MCF 10A (cell line): ENCODE results near the gene SRA1. TPM values are rescaled to one million over a fixed set of nuclear protein-coding genes. Genes with fewer than 3 reads are reported as not detected.
A peak's percentile ranks its signal among the peaks of the same experiment; 100 is the strongest.

Source experiments
- BruUV-seq: library from RNA; stranded (reverse); fragments of 400-500 nt; replicated peaks from 2 replicates; lab custom pipeline; 2021; lab: Mats Ljungman, UMichigan
- CTCF ChIA-PET: fragments of 300-600 bp; sonication (Branson Sonifier 250); formaldehyde crosslinking; extraction: SDS; loops from one replicate; lab custom pipeline; 2021; ENCODE audit warnings: antibody characterized with exemption, inconsistent platforms; lab: Yijun Ruan, JAX
- POLR2A ChIA-PET: fragments of 300-600, 350-650 bp; sonication (Branson Sonifier 250); formaldehyde crosslinking; extraction: SDS; loops from one replicate; lab custom pipeline; 2020; ENCODE audit warnings: antibody characterized with exemption, inconsistent platforms; lab: Yijun Ruan, JAX
- DNase-seq: peaks from one replicate; pipeline ENCODE4 v3.0.0-alpha.2; 2018; ENCODE audit not compliant: unreplicated experiment
- H3K27ac Mint-ChIP-seq: one replicate; pipeline ENCODE4 v1.8.0; 2022; ENCODE audit warnings: mild to moderate bottlenecking, low read depth, mixed read lengths; ENCODE audit not compliant: unreplicated experiment
- H3K27me3 Mint-ChIP-seq: one replicate; pipeline ENCODE4 v1.8.0; 2022; ENCODE audit warnings: mixed read lengths; ENCODE audit not compliant: insufficient read depth, unreplicated experiment
- H3K36me3 Mint-ChIP-seq: one replicate; pipeline ENCODE4 v1.8.0; 2022; ENCODE audit warnings: mild to moderate bottlenecking, moderate library complexity, mixed read lengths; ENCODE audit not compliant: insufficient read depth, unreplicated experiment
- H3K4me1 Mint-ChIP-seq: one replicate; pipeline ENCODE4 v1.8.0; 2022; ENCODE audit warnings: mixed read lengths; ENCODE audit not compliant: insufficient read depth, unreplicated experiment
- H3K4me3 Mint-ChIP-seq: one replicate; pipeline ENCODE4 v1.8.0; 2022; ENCODE audit warnings: mild to moderate bottlenecking, moderate library complexity, mixed read lengths; ENCODE audit not compliant: unreplicated experiment
- H3K9me3 Mint-ChIP-seq: one replicate; pipeline ENCODE4 v1.8.0; 2022; ENCODE audit warnings: mixed read lengths; ENCODE audit not compliant: unreplicated experiment
- CTCF ChIP-seq: fragments of 200-600 bp; IDR thresholded peaks from one replicate; pipeline ENCODE4 v1.8.0; 2022; ENCODE audit warnings: antibody characterized with exemption, mild to moderate bottlenecking; ENCODE audit not compliant: unreplicated experiment
- intact Hi-C: fragments of 100-400 bp; cut with micrococcal nuclease; formaldehyde crosslinking; loops from 2 replicates; pipeline ENCODE4 v1.14.1; 2022
- total RNA-seq: library from RNA; stranded (reverse); gene quantifications from 2 replicates; pipeline ENCODE4 v1.2.3, GENCODE V29; 2022

The SRA1 gene
- total RNA-seq, 1 experiment from 2014 or later: 107 TPM

- Mint-ChIP-seq H3K9me3 (no peaks in the 10 kb centered on the region), H3K27ac (no peak overlapping the region), H3K27me3 (no peaks in the 10 kb centered on the region), H3K4me3 (no peak overlapping the region), H3K4me1 (peaks cover 20% of the 10 kb centered on the region), H3K36me3 (peaks cover 24% of the 10 kb centered on the region)
- CTCF ChIA-PET: interaction anchor here (0.8 to 1.6 kb wide), 2 partner anchors 9 to 202 kb away, joined by 3 to 4 read pairs; no protein-coding TSS in a partner anchor
- POLR2A ChIA-PET: interaction anchor here (0.6 to 10.4 kb wide), 7 partner anchors 11 to 453 kb away, joined by 3 to 169 read pairs (median 5); partner anchors contain the start of genes CD14, IK, NDUFA2 and SRA1
- BruUV-seq: TSS peak; percentile 3
- DNase-seq: no peak
- intact Hi-C loops: no loop called here
- no peak for TF ChIP-seq CTCF
Observed at GRCh38 chr5:140568443-140569063, 11.3 kb upstream of the SRA1 start.

GRCh38 chr5:140567871-140568270 lies 10.6 kb upstream of the SRA1 start:
- intact Hi-C loops: no loop called here
- ChIA-PET CTCF (interaction anchor here (1.6 to 2.9 kb wide), 2 partner anchors 10 to 20 kb away, joined by 3 to 14 read pairs; partner anchors contain the start of gene EIF4EBP3), POLR2A (interaction anchor here (0.7 to 10.4 kb wide), 3 partner anchors 67 to 453 kb away, joined by 3 to 169 read pairs (median 143); partner anchors contain the start of genes CD14, IK, NDUFA2 and TMCO6)
- no peaks in the 10 kb centered on the region for H3K27me3 Mint-ChIP-seq
- BruUV-seq: no TSS peak
- no peak overlapping the region for H3K27ac Mint-ChIP-seq
- no peaks in the 10 kb centered on the region for H3K9me3 Mint-ChIP-seq
- TF ChIP-seq CTCF: no peak
- H3K36me3 Mint-ChIP-seq: peaks cover 24% of the 10 kb centered on the region
- no peak overlapping the region for H3K4me3 Mint-ChIP-seq
- H3K4me1 Mint-ChIP-seq: peaks cover 22% of the 10 kb centered on the region
- DNase-seq: no peak

GRCh38 chr5:140567136-140567818 lies 10.0 kb upstream of the SRA1 start:
- Mint-ChIP-seq H3K4me1 (peaks cover 22% of the 10 kb centered on the region), H3K27me3 (no peaks in the 10 kb centered on the region), H3K9me3 (no peaks in the 10 kb centered on the region), H3K36me3 (peaks cover 24% of the 10 kb centered on the region), H3K27ac (no peak overlapping the region), H3K4me3 (no peak overlapping the region)
- TF ChIP-seq CTCF: no peak
- POLR2A ChIA-PET: interaction anchor here (1.1 to 10.4 kb wide), 6 partner anchors 10 to 78 kb away, joined by 3 to 169 read pairs (median 20); partner anchors contain the start of genes CD14, IK, NDUFA2 and SRA1
- BruUV-seq: no TSS peak
- DNase-seq: no peak
- intact Hi-C loops: no loop called here
- CTCF ChIA-PET: interaction anchor here (0.8 to 3.5 kb wide), 6 partner anchors 11 to 124 kb away, joined by 3 to 20 read pairs (median 3); partner anchors contain the start of genes EIF4EBP3, HARS1 and HARS2

- ChIA-PET CTCF (interaction anchor here (0.8 to 3.5 kb wide), 10 partner anchors 9 to 215 kb away, joined by 3 to 20 read pairs (median 4); partner anchors contain the start of genes EIF4EBP3, HARS1, HARS2 and SRA1), POLR2A (interaction anchor here (0.6 to 12.0 kb wide), 10 partner anchors 9 to 144 kb away, joined by 3 to 188 read pairs (median 20); partner anchors contain the start of genes CD14, EIF4EBP3, HARS1 and HARS2)
- Mint-ChIP-seq H3K27ac (no peak overlapping the region), H3K4me3 (no peak overlapping the region), H3K27me3 (no peaks in the 10 kb centered on the region), H3K36me3 (peaks cover 24% of the 10 kb centered on the region), H3K9me3 (no peaks in the 10 kb centered on the region), H3K4me1 (peaks cover 22% of the 10 kb centered on the region)
- TF ChIP-seq CTCF: no peak
- BruUV-seq: no TSS peak
- intact Hi-C loops: no loop called here
- no peak for DNase-seq
Observed at GRCh38 chr5:140566665-140567064, 9.4 kb upstream of the SRA1 start.
